H1 (cell line): Measurements from ENCODE around the gene TAS1R3. TPM values are rescaled to one million over a fixed set of nuclear protein-coding genes. Genes with fewer than 3 reads are reported as not detected.

Experiments used
- GABPA ChIP-seq: IDR thresholded peaks from 2 replicates; pipeline ENCODE4 v1.6.1; 2011; ENCODE audit warnings: mild to moderate bottlenecking, low read length, moderate library complexity, borderline replicate concordance; ENCODE audit not compliant: insufficient read depth
- PHF8 ChIP-seq: fragments of 200-600 bp; sonication (generic); conservative IDR thresholded peaks from 2 replicates; pipeline ENCODE4 v1.7.1; 2012; ENCODE audit warnings: low read depth, mild to moderate bottlenecking, inconsistent platforms, low read length, moderate library complexity
- RFX5 ChIP-seq: IDR thresholded peaks from 2 replicates; pipeline ENCODE4 v1.6.1; 2011; ENCODE audit warnings: low read depth, low read length, improper control_type of control experiment, borderline replicate concordance
- SIRT6 ChIP-seq: IDR thresholded peaks from one replicate; pipeline ENCODE4 v1.7.1; 2012; ENCODE audit warnings: low read length, inconsistent platforms
- TCF12 ChIP-seq: IDR thresholded peaks from 2 replicates; pipeline ENCODE4 v1.6.1; 2011; ENCODE audit warnings: low read depth, mild to moderate bottlenecking, low read length
- polyA plus RNA-seq, 7 experiments: library from polyadenylated mRNA; depleted of rRNA in 3 of 7; stranded (reverse) in 5 of 7; unstranded in 2 of 7; fragments of >200 nt in 5 of 7; fragments of 200-250 nt in 2 of 7; gene quantifications; 1 replicate in 5 of 7; 2 replicates in 1 of 7; 4 replicates in 1 of 7; pipeline versions ENCODE4 v1.2.1 to v1.2.3, GENCODE V29; 2011 to 2013; ENCODE audit warnings: missing spikeins in 2 of 7, mixed read lengths in 2 of 7
- total RNA-seq: library from RNA; stranded (reverse); fragmentation: NEBNext Ultra II Directional; extraction: Animal tissue kit (Norgen Biotek cat#: 25700); gene quantifications from 2 replicates; pipeline ENCODE4 v1.2.1, GENCODE V29; 2021

TAS1R3 gene
- total and polyA plus RNA-seq, 2 of the 8 experiments (the other 6 are each of a cell fraction or from before 2014, with no cell fraction given) = 0.03 to 0.19 TPM

GRCh38 chr1:1317420-1317819 is 13.7 kb upstream of the TAS1R3 start (continued):
- TF ChIP-seq RFX5 (no peak), TCF12 (no peak), PHF8 (no peak), SIRT6 (no peak), GABPA (no peak)
